ENCODE measurements around the gene SPECC1L.
"Not testable (repeated sequence)": the region's sequence is repeated elsewhere in the genome, so short reads cannot be mapped to it uniquely, and the experiment has no call there.

SPECC1L gene

DNA sequence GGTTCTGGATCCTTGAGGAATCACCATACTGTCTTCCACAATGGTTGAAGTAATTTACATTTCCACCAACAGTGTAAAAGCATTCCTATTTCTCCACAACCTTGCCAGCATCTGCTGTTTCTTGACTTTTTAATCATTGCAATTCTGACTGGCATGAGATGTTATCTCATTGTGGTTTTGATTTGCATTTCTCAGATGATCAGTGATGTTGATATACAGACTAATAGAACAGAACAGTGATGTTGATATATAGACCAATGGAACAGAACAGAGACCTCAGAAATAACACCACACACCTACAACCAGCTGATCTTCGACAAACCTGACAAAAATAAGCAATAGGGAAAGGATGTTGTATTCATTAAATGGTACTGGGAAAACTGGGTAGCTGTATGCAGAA is 29.9 kb downstream of the SPECC1L start:
- Histone ChIP-seq H4K20me1 (ENCODE audit: insufficient read depth, low read length, poor library complexity, severe bottlenecking) (peaks cover 18% of the 10 kb centered on the region), H3K79me2 (ENCODE audit: insufficient read depth, low read length) (peaks cover 74% of the 10 kb centered on the region), H3K36me3 (ENCODE audit: insufficient read depth, low read length) (peaks cover 25% of the 10 kb centered on the region; the same call in 1 of the 2 replicates), H3F3A (ENCODE audit: low read depth) (peaks cover 13% of the 10 kb centered on the region), H3K4me2 (ENCODE audit: low read depth, low read length, poor library complexity, severe bottlenecking) (peak overlapping the region; percentile 32), H3K4me1 (ENCODE audit: insufficient read depth, low read length, poor library complexity, severe bottlenecking) (peaks cover 54% of the 10 kb centered on the region)
- not testable (repeated sequence) for H3K9ac ChIP-seq (ENCODE audit: low read depth, low read length, poor library complexity, severe bottlenecking); H3K27me3 ChIP-seq (ENCODE audit: insufficient read depth, low read length, poor library complexity, severe bottlenecking); H3K4me3 ChIP-seq (ENCODE audit: low read length, poor library complexity, severe bottlenecking); H3K9me3 ChIP-seq (ENCODE audit: insufficient read depth, low read depth, low read length); H2AFZ ChIP-seq (ENCODE audit: low read length); H3K9me2 ChIP-seq (replicated peaks; ENCODE audit: low read depth, low read length)

DNA sequence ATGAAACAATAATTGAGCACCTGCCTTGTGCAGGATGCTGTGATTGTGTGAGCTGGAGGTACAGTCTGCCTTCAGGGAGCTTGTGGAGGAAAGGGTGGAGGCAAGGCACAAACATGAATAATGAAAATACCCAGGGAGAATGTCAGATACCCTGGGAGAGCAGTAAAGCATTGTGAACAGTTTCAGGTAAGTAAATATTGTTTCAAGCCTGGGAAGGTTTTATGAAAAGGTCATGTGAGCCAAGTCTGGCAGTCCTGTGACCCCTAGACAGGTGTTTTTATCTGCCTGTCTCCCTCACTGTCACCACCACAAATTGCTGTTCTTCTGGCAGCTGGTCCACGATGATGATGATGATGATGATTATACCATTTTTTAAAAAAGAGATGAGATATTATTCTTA is 32.0 kb downstream of the SPECC1L start:
- peaks cover 16% of the 10 kb centered on the region for H3F3A ChIP-seq (ENCODE audit: low read depth)
- H3K79me2 ChIP-seq (ENCODE audit: insufficient read depth, low read length): peaks cover 77% of the 10 kb centered on the region
- no peak overlapping the region for H2AFZ ChIP-seq (ENCODE audit: low read length)
- H3K9me2 ChIP-seq (replicated peaks; ENCODE audit: low read depth, low read length): no peaks in the 10 kb centered on the region
- peaks cover 29% of the 10 kb centered on the region for H4K20me1 ChIP-seq (ENCODE audit: insufficient read depth, low read length, poor library complexity, severe bottlenecking)
- H3K4me2 ChIP-seq (ENCODE audit: low read depth, low read length, poor library complexity, severe bottlenecking): no peak overlapping the region
- no peak overlapping the region for H3K4me3 ChIP-seq (ENCODE audit: low read length, poor library complexity, severe bottlenecking)
- H3K27me3 ChIP-seq (ENCODE audit: insufficient read depth, low read length, poor library complexity, severe bottlenecking): no peaks in the 10 kb centered on the region
- TF ChIP-seq EZH2phosphoT487 (IDR thresholded peaks at IDR 0.05; ENCODE audit: borderline replicate concordance): no peak
- TF ChIP-seq, protein P1, sequence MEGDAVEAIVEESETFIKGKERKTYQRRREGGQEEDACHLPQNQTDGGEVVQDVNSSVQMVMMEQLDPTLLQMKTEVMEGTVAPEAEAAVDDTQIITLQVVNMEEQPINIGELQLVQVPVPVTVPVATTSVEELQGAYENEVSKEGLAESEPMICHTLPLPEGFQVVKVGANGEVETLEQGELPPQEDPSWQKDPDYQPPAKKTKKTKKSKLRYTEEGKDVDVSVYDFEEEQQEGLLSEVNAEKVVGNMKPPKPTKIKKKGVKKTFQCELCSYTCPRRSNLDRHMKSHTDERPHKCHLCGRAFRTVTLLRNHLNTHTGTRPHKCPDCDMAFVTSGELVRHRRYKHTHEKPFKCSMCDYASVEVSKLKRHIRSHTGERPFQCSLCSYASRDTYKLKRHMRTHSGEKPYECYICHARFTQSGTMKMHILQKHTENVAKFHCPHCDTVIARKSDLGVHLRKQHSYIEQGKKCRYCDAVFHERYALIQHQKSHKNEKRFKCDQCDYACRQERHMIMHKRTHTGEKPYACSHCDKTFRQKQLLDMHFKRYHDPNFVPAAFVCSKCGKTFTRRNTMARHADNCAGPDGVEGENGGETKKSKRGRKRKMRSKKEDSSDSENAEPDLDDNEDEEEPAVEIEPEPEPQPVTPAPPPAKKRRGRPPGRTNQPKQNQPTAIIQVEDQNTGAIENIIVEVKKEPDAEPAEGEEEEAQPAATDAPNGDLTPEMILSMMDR (conservative IDR thresholded peaks at IDR 0.05; ENCODE audit: low read length): no peak
- no peak overlapping the region for H3K9ac ChIP-seq (ENCODE audit: low read depth, low read length, poor library complexity, severe bottlenecking)
- peaks cover 36% of the 10 kb centered on the region for H3K36me3 ChIP-seq (ENCODE audit: insufficient read depth, low read length)
- no peaks in the 10 kb centered on the region for H3K9me3 ChIP-seq (ENCODE audit: insufficient read depth, low read depth, low read length)
- peaks cover 70% of the 10 kb centered on the region for H3K4me1 ChIP-seq (ENCODE audit: insufficient read depth, low read length, poor library complexity, severe bottlenecking)

DNA sequence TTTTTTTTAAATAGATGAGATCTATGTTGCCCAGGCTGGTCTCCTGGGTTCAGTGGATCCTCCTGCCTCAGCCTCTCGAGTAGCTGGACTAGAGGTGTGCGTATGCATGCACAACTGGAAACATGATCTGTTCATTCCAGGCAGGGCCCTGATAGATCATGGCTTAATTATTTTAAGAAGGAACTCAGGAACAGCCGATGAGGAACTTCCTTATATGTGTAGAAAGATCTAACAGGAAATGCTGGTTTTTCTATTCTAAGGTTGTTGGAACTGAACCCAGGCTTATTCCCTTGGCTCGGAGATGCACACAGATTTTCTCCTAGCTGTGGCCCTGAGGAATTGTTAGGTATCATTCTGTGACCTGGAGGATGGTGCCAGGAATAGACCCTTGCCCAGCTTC is 32.4 kb downstream of the SPECC1L start:
- Histone ChIP-seq H3K79me2 (ENCODE audit: insufficient read depth, low read length) (peaks cover 80% of the 10 kb centered on the region), H3K9ac (ENCODE audit: low read depth, low read length, poor library complexity, severe bottlenecking) (no peak overlapping the region), H3K36me3 (ENCODE audit: insufficient read depth, low read length) (peaks cover 40% of the 10 kb centered on the region)

GRCh38 chr22:24304062-24304675 is 33.5 kb downstream of the SPECC1L start:
- Histone ChIP-seq H3F3A (ENCODE audit: low read depth) (peaks cover 16% of the 10 kb centered on the region), H4K20me1 (ENCODE audit: insufficient read depth, low read length, poor library complexity, severe bottlenecking) (peaks cover 30% of the 10 kb centered on the region), H3K9me2 (replicated peaks; ENCODE audit: low read depth, low read length) (no peaks in the 10 kb centered on the region), H3K4me1 (ENCODE audit: insufficient read depth, low read length, poor library complexity, severe bottlenecking) (peaks cover 69% of the 10 kb centered on the region), H3K9ac (ENCODE audit: low read depth, low read length, poor library complexity, severe bottlenecking) (peak overlapping the region; percentile 59), H3K9me3 (ENCODE audit: insufficient read depth, low read depth, low read length) (no peaks in the 10 kb centered on the region), H3K4me3 (ENCODE audit: low read length, poor library complexity, severe bottlenecking) (peak overlapping the region; percentile 55), H3K4me2 (ENCODE audit: low read depth, low read length, poor library complexity, severe bottlenecking) (peak overlapping the region; percentile 73), H3K27me3 (ENCODE audit: insufficient read depth, low read length, poor library complexity, severe bottlenecking) (no peaks in the 10 kb centered on the region), H2AFZ (ENCODE audit: low read length) (no peak overlapping the region), H3K36me3 (ENCODE audit: insufficient read depth, low read length) (peaks cover 45% of the 10 kb centered on the region), H3K79me2 (ENCODE audit: insufficient read depth, low read length) (peaks cover 81% of the 10 kb centered on the region)
- TF ChIP-seq, protein P1 (conservative IDR thresholded peaks at IDR 0.05; ENCODE audit: low read length): no peak
- no peak for TF ChIP-seq EZH2phosphoT487 (IDR thresholded peaks at IDR 0.05; ENCODE audit: borderline replicate concordance)

More for the DNA sequence above, 32.4 kb downstream of the SPECC1L start:
- Histone ChIP-seq H3K27me3 (ENCODE audit: insufficient read depth, low read length, poor library complexity, severe bottlenecking) (no peaks in the 10 kb centered on the region), H4K20me1 (ENCODE audit: insufficient read depth, low read length, poor library complexity, severe bottlenecking) (peaks cover 30% of the 10 kb centered on the region), H3K9me3 (ENCODE audit: insufficient read depth, low read depth, low read length) (no peaks in the 10 kb centered on the region), H3K4me1 (ENCODE audit: insufficient read depth, low read length, poor library complexity, severe bottlenecking) (peaks cover 70% of the 10 kb centered on the region), H2AFZ (ENCODE audit: low read length) (no peak overlapping the region), H3K4me2 (ENCODE audit: low read depth, low read length, poor library complexity, severe bottlenecking) (peak overlapping the region; percentile 73), H3K9me2 (replicated peaks; ENCODE audit: low read depth, low read length) (no peaks in the 10 kb centered on the region), H3F3A (ENCODE audit: low read depth) (peaks cover 16% of the 10 kb centered on the region), H3K4me3 (ENCODE audit: low read length, poor library complexity, severe bottlenecking) (no peak overlapping the region)
- TF ChIP-seq EZH2phosphoT487 (IDR thresholded peaks at IDR 0.05; ENCODE audit: borderline replicate concordance): no peak

Measured in Loucy (cell line).